ENCODE measurements around the gene RPTOR. TPM values are rescaled to one million over a fixed set of nuclear protein-coding genes. Genes with fewer than 3 reads are reported as not detected.

RPTOR gene
- total RNA-seq, 1 donor, result 29.8 TPM

DNA sequence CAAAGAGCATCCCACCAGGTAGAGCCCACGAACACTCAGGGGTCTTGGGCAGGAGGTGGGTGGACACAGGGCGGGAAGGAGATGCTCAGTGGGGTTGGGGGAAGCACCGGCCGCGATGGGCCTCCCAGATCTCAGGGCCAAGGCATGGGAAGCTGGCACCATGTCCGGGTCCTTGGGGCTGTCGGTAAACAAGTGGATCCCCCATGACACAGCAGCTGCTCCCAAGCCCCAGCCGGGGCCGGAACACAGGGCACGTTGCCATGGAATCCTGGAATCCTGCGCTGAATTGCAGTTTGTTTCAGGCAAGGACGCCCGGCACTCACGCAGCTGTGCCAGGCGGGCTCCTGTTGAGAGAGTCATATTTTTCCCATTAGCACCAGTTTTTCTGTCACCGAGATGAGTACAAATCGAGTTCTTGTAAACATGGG, 424.0 kb downstream of the RPTOR start:
- no peak overlapping the region for H3K4me3 ChIP-seq (ENCODE audit: low read length)
- H3K27me3 ChIP-seq (ENCODE audit: insufficient read depth, low read length), result no peaks in the 10 kb centered on the region

DNA sequence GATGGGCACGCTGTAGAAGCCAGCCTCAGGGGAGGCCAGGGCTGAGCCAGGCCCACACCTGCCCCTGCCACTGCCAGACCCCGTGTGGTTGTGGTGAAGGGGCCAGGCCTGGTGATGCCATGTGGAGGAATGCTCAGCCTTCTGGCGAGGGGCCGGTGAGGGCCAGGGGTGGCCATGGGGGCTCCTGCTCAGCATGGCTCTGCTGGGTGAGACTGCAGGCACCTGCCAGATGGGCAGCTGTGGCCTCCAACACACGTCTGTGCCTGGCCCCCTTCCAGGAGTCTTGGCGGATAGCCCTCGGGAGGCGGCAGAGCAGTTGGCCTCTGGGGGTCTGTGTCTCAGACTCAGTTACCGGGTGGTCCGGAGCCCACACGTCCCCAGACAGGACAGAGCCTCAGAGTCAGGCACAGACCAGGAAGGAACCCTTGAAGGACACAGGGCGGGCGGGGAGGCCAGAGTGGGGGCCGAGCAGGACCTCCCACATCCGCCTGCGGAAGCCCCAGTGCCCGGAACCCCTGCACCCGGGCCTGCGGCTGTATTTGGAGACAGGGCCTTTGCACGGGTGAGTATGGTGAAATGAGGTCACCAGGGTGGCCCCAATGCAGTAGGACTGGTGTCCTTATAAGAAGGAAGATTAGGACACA, 424.5 kb downstream of the RPTOR start:
- Histone ChIP-seq H3K9me3 (ENCODE audit: low read depth, low read length) (no peaks in the 10 kb centered on the region), H3K4me1 (ENCODE audit: insufficient read depth, low read length) (peaks cover 13% of the 10 kb centered on the region), H3K4me3 (ENCODE audit: low read length) (no peak overlapping the region), H3K27me3 (ENCODE audit: insufficient read depth, low read length) (no peaks in the 10 kb centered on the region)

More for the DNA sequence above, 424.0 kb downstream of the RPTOR start:
- Histone ChIP-seq H3K4me1 (ENCODE audit: insufficient read depth, low read length) (peaks cover 13% of the 10 kb centered on the region), H3K9me3 (ENCODE audit: low read depth, low read length) (no peaks in the 10 kb centered on the region)

GRCh38 chr17:80969674-80970043, 425.0 kb downstream of the RPTOR start:
- no peak overlapping the region for H3K4me3 ChIP-seq (ENCODE audit: low read length)
- peaks cover 13% of the 10 kb centered on the region for H3K4me1 ChIP-seq (ENCODE audit: insufficient read depth, low read length)
- H3K27me3 ChIP-seq (ENCODE audit: insufficient read depth, low read length), result no peaks in the 10 kb centered on the region
- no peaks in the 10 kb centered on the region for H3K9me3 ChIP-seq (ENCODE audit: low read depth, low read length)

DNA sequence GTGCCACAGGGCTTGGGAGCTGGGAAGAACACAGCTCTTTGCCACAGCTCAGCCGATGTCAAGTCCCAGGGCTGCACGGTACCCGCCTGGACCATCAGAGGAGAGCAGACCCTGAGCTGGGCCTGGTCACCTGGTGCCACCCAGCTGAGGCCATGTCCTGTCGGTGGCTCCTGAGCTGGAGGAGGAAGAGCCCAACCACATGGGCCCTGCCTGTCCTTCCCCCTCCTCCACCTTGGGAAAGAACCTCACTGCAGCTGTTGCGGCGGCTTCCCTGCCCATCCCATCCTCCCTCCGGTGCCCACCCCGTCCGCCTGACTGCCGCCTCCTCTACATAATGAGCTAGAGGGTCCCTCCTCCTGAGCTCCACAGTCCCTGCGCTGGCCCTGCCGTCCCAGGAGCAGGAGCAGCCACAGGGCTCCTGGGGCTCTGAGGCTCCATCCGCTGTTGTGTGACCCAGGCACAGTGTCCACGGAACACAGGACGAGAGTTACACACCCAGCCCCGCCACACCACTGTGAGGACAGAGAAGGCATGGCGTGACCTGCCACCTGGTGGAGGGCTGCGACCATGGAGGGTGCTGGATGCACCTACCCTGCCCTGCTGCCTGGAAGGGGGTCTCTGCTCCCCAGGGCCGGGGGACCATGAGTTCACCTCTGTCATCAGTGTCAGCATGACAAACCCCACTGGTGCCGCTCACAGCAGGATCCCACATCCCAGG, 425.6 kb downstream of the RPTOR start:
- no peak overlapping the region for H3K4me3 ChIP-seq (ENCODE audit: low read length)
- no peaks in the 10 kb centered on the region for H3K9me3 ChIP-seq (ENCODE audit: low read depth, low read length)
- peaks cover 13% of the 10 kb centered on the region for H3K4me1 ChIP-seq (ENCODE audit: insufficient read depth, low read length)
- H3K27me3 ChIP-seq (ENCODE audit: insufficient read depth, low read length), result no peaks in the 10 kb centered on the region

DNA sequence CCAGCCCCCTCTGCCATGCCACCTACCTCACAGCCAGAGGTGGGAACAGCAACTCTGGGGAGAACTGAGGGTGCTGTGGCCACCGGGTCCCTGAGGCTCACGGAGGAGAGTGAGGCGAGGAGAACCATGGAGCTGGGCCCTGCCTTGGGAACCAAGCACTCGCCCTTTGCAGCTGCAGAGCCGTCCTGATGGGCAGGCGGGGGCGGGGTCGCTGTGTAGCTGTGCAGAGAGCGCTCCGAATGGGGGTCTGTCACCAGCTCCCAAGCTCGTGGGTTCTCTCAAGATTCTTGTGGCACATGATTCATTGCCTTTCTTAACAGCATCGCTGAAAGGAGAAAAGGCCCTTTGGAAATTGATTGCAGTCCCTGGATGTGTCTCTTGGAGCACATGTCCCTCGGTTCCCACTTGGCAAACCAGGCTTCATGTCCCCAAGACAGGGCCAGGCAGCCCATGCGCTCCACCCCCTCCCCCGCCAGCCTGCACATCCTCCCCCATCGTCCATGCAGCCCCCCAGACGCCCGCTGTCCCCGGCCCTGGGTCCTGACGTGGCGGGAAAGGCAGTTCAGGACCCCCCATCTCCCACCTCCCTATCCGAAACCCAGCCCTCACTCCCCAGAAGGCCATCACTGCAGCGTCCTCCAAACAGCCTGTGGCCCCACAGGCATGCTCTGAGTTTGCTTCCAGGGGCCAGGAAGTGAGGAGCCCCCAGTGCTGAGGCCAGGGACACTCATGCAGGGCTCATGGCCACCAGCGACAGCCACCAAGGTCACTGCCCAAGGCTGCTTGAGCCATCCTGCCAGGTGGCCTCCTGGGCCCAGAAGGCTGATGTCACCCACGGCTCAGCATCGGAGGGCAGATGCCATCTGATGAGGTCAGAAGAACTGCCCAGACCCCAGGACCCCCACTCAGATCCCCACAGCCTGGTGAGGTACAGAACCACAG, 426.4 kb downstream of the RPTOR start:
- Histone ChIP-seq H3K9me3 (ENCODE audit: low read depth, low read length) (no peaks in the 10 kb centered on the region), H3K4me3 (ENCODE audit: low read length) (no peak overlapping the region), H3K27me3 (ENCODE audit: insufficient read depth, low read length) (no peaks in the 10 kb centered on the region), H3K4me1 (ENCODE audit: insufficient read depth, low read length) (peaks cover 13% of the 10 kb centered on the region)

GRCh38 chr17:80971704-80972304, 427.2 kb downstream of the RPTOR start:
- H3K4me1 ChIP-seq (ENCODE audit: insufficient read depth, low read length), result peaks cover 13% of the 10 kb centered on the region
- H3K9me3 ChIP-seq (ENCODE audit: low read depth, low read length), result no peaks in the 10 kb centered on the region
- no peaks in the 10 kb centered on the region for H3K27me3 ChIP-seq (ENCODE audit: insufficient read depth, low read length)
- no peak overlapping the region for H3K4me3 ChIP-seq (ENCODE audit: low read length)

DNA sequence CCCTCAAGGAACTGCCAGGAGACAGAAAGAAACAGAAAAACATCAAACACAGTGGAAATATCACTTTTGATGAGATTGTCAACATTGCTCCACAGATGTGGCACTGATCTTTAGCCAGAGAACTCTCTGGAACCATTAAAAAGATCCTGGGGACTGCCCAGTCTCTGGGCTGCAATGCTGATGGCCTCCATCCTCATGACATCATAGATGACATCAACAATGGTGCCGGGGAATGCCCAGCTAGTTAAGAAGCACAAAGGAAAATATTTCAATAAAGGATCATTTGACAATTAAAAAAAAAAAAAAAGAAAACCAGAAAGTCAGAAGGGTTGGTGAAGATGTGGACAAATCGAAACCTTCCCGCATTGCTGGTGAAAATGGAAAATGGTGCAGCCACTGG, 432.1 kb downstream of the RPTOR start:
- H3K27me3 ChIP-seq (ENCODE audit: insufficient read depth, low read length), result no peaks in the 10 kb centered on the region
- H3K9me3 ChIP-seq (ENCODE audit: low read depth, low read length), result no peaks in the 10 kb centered on the region
- no peaks in the 10 kb centered on the region for H3K4me1 ChIP-seq (ENCODE audit: insufficient read depth, low read length)
- H3K4me3 ChIP-seq (ENCODE audit: low read length), result no peak overlapping the region

- no peaks in the 10 kb centered on the region for H3K9me3 ChIP-seq (ENCODE audit: low read depth, low read length)
- H3K4me1 ChIP-seq (ENCODE audit: insufficient read depth, low read length), result no peaks in the 10 kb centered on the region
- no peaks in the 10 kb centered on the region for H3K27me3 ChIP-seq (ENCODE audit: insufficient read depth, low read length)
- no peak overlapping the region for H3K4me3 ChIP-seq (ENCODE audit: low read length)
Observed at GRCh38 chr17:80977172-80977571, 432.5 kb downstream of the RPTOR start.

GRCh38 chr17:80978499-80979497, 434.2 kb downstream of the RPTOR start:
- H3K27me3 ChIP-seq (ENCODE audit: insufficient read depth, low read length), result no peaks in the 10 kb centered on the region

DNA sequence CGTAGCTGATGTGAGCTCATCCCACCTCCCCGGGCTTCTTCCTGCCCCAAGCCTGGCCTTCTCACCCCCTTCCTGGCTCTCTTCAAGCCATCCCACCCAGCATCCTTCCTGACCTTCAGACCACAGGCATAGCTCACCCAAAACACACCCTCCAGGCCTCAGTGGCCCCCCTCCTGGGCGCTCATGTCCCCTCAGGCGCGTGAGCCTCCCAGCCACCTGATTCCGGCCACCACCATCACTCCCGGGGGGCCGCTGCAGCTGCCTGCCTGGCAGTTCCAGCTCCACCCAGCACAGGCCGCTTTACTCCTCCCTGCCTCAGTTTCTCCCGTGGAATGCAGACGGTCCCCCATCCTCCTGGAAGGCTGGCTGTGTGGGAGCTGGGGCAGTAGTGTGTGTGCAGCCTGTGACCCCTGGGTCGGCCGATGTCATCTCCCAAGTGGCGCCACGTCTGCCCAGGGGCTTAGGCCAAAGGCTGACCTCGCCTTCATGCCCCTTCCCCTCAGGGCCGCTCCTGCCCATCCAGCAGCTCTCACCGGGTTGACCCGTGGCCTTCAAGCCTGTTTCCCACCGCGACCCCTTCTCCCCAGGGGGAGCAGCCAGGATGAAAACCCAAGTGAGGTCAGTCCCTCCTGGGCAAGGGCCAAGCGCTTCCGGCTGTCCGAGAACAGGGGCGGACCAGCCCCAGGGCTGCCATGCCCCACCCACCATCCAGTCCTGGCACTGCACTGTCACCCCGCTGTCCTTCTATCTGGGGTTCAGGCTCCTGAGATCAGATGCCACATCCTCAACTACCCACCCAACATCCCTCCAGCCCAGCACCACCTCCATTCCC, 435.1 kb downstream of the RPTOR start:
- Histone ChIP-seq H3K27me3 (ENCODE audit: insufficient read depth, low read length) (no peaks in the 10 kb centered on the region), H3K4me1 (ENCODE audit: insufficient read depth, low read length) (no peaks in the 10 kb centered on the region), H3K9me3 (ENCODE audit: low read depth, low read length) (no peaks in the 10 kb centered on the region), H3K4me3 (ENCODE audit: low read length) (no peak overlapping the region)

More at GRCh38 chr17:80978499-80979497, 434.2 kb downstream of the RPTOR start:
- H3K4me3 ChIP-seq (ENCODE audit: low read length), result no peak overlapping the region
- no peaks in the 10 kb centered on the region for H3K9me3 ChIP-seq (ENCODE audit: low read depth, low read length)
- H3K4me1 ChIP-seq (ENCODE audit: insufficient read depth, low read length), result no peaks in the 10 kb centered on the region

- H3K4me3 ChIP-seq (ENCODE audit: low read length), result no peak overlapping the region
Observed at GRCh38 chr17:80980397-80981061, 435.9 kb downstream of the RPTOR start.

GRCh38 chr17:80981062-80981902, 436.6 kb downstream of the RPTOR start:
- H3K27me3 ChIP-seq (ENCODE audit: insufficient read depth, low read length), result no peaks in the 10 kb centered on the region
- H3K4me1 ChIP-seq (ENCODE audit: insufficient read depth, low read length), result no peaks in the 10 kb centered on the region
- H3K4me3 ChIP-seq (ENCODE audit: low read length), result no peak overlapping the region
- H3K9me3 ChIP-seq (ENCODE audit: low read depth, low read length), result no peaks in the 10 kb centered on the region

More at GRCh38 chr17:80980397-80981061, 435.9 kb downstream of the RPTOR start:
- no peaks in the 10 kb centered on the region for H3K4me1 ChIP-seq (ENCODE audit: insufficient read depth, low read length)
- H3K9me3 ChIP-seq (ENCODE audit: low read depth, low read length), result no peaks in the 10 kb centered on the region
- H3K27me3 ChIP-seq (ENCODE audit: insufficient read depth, low read length), result no peaks in the 10 kb centered on the region
